Mesothelial cell of epicardium (in vitro differentiated cells): Measurements from ENCODE around the gene TRIAP1. TPM values are rescaled to one million over a fixed set of nuclear protein-coding genes. Genes with fewer than 3 reads are reported as not detected.
A peak's percentile ranks its signal among the peaks of the same experiment; 100 is the strongest.

ENCODE experiments used
- DNase-seq, 2 experiments: peaks; one replicate each; pipeline ENCODE4 v3.0.0; 2021; ENCODE audit warnings: low spot score in 2 of 2; ENCODE audit not compliant: unreplicated experiment in 2 of 2
- H3K27ac Mint-ChIP-seq: 2 replicates; pipeline ENCODE4 v1.8.0; 2021; ENCODE audit warnings: mixed read lengths
- H3K27me3 Mint-ChIP-seq: 2 replicates; pipeline ENCODE4 v1.8.0; 2021; ENCODE audit warnings: low read depth, mixed read lengths
- H3K36me3 Mint-ChIP-seq: 2 replicates; pipeline ENCODE4 v1.8.0; 2021; ENCODE audit warnings: mixed read lengths
- H3K4me1 Mint-ChIP-seq: 2 replicates; pipeline ENCODE4 v1.8.0; 2021; ENCODE audit warnings: mixed read lengths
- H3K4me3 Mint-ChIP-seq: 2 replicates; pipeline ENCODE4 v1.8.0; 2021; ENCODE audit warnings: mild to moderate bottlenecking, moderate library complexity, mixed read lengths
- H3K9me3 Mint-ChIP-seq: 2 replicates; pipeline ENCODE4 v1.8.0; 2021; ENCODE audit warnings: mixed read lengths
- total RNA-seq: library from RNA; stranded (reverse); gene quantifications from 3 replicates; pipeline ENCODE4 v1.2.1, GENCODE V29; 2021
- TF ChIP-seq, protein P1 (sequence below): fragments of 200-600 bp; sonication (generic); IDR thresholded peaks from one replicate; pipeline ENCODE4 v1.5.0; 2021; ENCODE audit warnings: antibody characterized with exemption; ENCODE audit not compliant: unreplicated experiment

TRIAP1 gene
- total RNA-seq, 1 donor from 2014 or later, result 25.3 TPM

DNA sequence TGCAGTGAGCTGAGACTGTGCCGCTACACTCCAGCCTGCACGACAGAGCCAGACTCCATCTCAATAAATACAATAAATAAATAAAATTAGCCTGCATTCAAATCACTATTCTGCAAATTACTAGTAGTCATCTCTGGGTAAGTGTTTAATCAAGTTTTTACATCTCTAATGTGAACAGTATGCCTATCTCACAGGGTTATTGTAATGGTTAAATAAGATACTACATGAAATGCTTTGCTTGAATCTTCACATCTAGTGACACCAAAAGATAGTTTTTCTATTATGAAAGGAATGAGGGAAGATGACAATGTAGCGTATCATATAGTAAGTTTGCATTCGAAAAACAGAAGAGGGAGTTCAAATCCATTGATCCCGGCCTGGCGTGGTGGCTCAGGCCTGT lies 21.3 kb upstream of the TRIAP1 start:
- Mint-ChIP-seq H3K27ac (peak overlapping the region; percentile 50), H3K27me3 (no peaks in the 10 kb centered on the region), H3K36me3 (peaks cover 25% of the 10 kb centered on the region), H3K4me3 (peak overlapping the region; percentile 87), H3K4me1 (peaks cover 25% of the 10 kb centered on the region), H3K9me3 (no peaks in the 10 kb centered on the region)
- no peak for DNase-seq
- TF ChIP-seq, protein P1, sequence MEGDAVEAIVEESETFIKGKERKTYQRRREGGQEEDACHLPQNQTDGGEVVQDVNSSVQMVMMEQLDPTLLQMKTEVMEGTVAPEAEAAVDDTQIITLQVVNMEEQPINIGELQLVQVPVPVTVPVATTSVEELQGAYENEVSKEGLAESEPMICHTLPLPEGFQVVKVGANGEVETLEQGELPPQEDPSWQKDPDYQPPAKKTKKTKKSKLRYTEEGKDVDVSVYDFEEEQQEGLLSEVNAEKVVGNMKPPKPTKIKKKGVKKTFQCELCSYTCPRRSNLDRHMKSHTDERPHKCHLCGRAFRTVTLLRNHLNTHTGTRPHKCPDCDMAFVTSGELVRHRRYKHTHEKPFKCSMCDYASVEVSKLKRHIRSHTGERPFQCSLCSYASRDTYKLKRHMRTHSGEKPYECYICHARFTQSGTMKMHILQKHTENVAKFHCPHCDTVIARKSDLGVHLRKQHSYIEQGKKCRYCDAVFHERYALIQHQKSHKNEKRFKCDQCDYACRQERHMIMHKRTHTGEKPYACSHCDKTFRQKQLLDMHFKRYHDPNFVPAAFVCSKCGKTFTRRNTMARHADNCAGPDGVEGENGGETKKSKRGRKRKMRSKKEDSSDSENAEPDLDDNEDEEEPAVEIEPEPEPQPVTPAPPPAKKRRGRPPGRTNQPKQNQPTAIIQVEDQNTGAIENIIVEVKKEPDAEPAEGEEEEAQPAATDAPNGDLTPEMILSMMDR, result no peak

DNA sequence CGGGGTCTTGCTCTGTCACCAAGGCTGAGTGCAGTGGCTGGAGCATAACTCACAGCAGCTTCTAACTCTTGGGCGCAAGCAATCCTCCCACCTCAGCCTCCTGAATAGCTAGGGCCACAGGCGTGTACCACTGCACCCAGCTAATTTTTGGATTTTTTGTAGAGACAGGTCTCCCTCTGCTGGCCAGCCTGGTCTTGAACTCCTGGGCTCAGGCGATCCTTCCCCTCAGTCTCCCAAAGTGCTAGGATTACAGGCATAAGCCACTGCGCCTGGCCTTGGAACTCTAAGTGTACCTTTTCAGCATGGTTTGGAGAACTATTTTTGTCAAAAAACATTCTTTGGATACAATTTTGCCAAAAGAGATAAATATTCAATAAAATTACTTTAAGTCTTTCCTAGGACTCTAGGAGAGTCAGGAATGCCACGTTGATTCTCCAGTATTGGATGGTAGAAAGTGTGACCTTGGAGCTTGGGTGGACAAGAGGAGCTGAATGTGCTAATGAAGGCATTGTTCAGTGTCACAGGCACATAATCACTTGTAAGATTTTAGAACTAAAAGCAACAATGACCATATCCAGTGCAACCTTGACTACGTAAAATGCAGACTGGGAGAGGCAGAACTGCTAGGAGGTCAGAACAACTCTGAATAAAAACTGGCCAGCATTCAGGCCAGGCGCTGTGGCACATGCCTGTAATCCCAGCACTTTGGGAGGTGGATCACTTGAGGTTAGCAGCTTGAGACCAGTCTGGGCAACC lies 20.6 kb upstream of the TRIAP1 start:
- TF ChIP-seq, protein P1, result peak; percentile 38
- Mint-ChIP-seq H3K36me3 (peaks cover 30% of the 10 kb centered on the region), H3K27ac (peak overlapping the region; percentile 66), H3K9me3 (no peaks in the 10 kb centered on the region), H3K27me3 (no peaks in the 10 kb centered on the region), H3K4me1 (peaks cover 21% of the 10 kb centered on the region), H3K4me3 (peak overlapping the region; percentile 7)
- DNase-seq, result no peak

DNA sequence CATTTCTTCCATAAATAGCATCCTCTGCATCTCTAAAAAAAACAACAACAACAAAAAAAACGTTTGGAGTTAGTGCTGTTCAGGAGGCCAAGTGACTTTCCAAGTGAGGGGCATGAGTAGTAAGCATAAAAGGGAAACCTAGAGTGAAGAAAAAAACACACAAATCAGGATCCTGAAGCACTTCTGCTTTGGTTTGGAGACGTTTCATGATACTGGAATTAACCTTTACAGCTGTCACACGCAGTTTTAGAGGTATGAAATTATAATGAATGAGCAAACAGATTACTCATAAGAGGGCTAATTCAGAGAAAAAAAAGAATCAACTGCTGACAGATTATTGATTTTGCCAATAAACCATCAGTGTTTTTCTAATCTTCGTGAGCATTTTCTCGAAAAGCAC lies 19.6 kb upstream of the TRIAP1 start:
- Mint-ChIP-seq H3K27ac (no peak overlapping the region), H3K36me3 (peaks cover 33% of the 10 kb centered on the region), H3K4me3 (no peak overlapping the region), H3K9me3 (no peaks in the 10 kb centered on the region), H3K27me3 (no peaks in the 10 kb centered on the region), H3K4me1 (peaks cover 20% of the 10 kb centered on the region)
- DNase-seq, result no peak
- TF ChIP-seq, protein P1, result no peak

DNA sequence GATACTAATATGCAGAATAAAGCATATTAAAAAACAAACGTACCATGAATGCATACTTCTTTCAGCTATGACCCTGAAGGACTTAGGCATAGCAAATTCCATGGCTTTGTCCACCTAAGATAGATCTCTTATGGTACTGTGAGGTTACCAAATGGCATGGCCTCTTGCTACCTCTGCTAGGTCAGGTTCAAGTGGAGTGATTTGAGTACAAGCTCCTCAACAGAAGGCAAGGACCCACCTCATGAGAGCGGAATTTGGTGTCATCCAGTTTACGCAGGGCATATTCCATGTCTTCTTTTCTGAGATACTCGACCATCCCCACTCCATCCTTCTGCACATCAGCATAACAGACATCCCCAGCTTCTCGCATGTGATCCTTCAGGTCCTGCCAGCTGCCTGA lies 17.5 kb upstream of the TRIAP1 start:
- peaks cover 44% of the 10 kb centered on the region for H3K36me3 Mint-ChIP-seq
- peaks cover 16% of the 10 kb centered on the region for H3K4me1 Mint-ChIP-seq
- no peak overlapping the region for H3K27ac Mint-ChIP-seq
- H3K9me3 Mint-ChIP-seq, result no peaks in the 10 kb centered on the region
- no peaks in the 10 kb centered on the region for H3K27me3 Mint-ChIP-seq
- no peak overlapping the region for H3K4me3 Mint-ChIP-seq
- no peak for DNase-seq
- TF ChIP-seq, protein P1, result no peak

DNA sequence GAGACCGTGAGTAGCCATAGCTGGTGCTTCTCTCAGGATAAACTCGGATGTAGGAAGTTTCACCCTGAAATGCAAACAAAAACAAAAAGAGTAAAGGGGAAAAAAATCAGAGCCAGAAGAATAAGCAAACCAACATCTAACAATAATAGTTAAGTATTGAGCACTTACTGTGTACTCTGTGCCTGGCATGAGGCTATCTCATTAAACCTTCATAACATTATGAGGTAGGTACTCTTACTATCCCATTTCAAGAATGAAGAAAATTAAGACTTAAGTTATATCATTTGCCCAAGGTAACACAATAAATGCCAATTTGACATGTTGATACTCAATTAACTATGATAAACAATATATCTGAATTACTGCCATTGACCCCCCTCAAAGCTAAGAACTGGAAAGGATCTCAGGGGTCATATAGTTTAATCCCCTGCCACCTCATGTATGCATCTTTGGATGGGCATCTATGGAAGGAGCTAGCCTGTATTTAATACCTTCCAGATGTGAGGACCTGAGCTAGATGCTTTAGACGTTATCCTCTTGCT lies 16.0 kb upstream of the TRIAP1 start:
- H3K4me3 Mint-ChIP-seq, result no peak overlapping the region

More for the DNA sequence above, 16.0 kb upstream of the TRIAP1 start:
- no peaks in the 10 kb centered on the region for H3K27me3 Mint-ChIP-seq
- TF ChIP-seq, protein P1, result no peak
- no peak overlapping the region for H3K27ac Mint-ChIP-seq
- H3K9me3 Mint-ChIP-seq, result no peaks in the 10 kb centered on the region
- peaks cover 5% of the 10 kb centered on the region for H3K4me1 Mint-ChIP-seq
- H3K36me3 Mint-ChIP-seq, result peaks cover 45% of the 10 kb centered on the region
- no peak for DNase-seq
